Measurements from ENCODE around the gene NEAT1.
A peak's percentile ranks its signal among the peaks of the same experiment; 100 is the strongest.

Gene NEAT1

GRCh38 chr11:65422633-65423515 is at the start of gene NEAT1:
TSS of gene NEAT1 (plus strand) at chr11:65422798.
- DNase-seq: peak; percentile 95 to 96

DNA sequence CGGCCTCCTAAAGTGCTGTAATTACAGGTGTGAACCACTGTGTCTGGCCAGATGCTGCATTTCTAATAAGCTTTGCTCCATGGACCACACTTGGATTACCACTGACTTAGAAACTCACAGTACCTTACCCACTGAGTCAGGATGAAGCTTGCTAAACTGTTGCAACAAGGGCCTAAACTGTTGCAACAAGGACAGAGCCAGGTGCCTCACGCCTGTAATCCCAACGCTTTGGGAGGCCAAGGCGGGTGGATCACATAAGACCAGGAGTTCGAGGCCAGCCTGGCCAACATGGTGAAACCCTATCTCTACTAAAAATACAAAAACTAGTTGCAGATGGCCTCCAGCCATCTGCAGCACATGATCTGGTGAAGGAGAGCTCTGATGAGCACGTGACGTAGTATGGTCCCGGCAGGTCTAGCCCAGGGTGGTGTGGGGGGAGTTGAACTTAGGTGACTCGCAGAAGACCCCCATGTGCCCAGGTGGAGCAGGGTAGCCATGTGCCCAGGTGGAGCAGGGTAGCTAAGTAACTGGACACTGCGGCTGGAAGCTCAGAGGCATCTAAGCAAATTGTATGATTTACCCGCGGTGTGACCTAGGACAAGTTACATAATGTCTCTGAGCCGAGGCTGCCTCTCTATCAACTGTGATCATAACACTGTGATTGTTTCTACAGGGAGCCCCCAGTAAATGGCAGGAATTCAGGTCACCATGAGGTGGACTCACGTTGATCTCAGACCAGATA is 48.6 kb upstream of the NEAT1 start:
- no peak for DNase-seq

DNA sequence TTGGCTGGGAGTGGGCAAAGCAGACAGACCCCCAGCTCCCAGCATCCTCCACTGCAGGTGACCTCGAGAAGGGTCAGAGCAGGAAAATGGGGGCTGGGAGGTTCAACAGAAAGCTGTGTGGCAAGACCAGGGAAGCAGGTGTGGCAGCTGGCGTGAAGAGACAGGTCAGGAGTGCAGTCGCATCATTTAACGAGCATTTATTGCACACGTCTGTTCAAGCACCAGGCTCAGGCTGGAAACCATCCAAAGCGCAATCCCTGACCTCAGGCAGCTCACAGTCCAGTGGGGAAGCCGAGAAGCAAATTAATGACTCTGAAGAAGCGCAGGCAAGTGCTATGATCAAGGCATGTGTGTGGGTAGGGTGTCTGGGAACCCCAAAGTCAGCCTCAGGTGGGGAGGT is 47.6 kb upstream of the NEAT1 start:
- DNase-seq: no peak

DNA sequence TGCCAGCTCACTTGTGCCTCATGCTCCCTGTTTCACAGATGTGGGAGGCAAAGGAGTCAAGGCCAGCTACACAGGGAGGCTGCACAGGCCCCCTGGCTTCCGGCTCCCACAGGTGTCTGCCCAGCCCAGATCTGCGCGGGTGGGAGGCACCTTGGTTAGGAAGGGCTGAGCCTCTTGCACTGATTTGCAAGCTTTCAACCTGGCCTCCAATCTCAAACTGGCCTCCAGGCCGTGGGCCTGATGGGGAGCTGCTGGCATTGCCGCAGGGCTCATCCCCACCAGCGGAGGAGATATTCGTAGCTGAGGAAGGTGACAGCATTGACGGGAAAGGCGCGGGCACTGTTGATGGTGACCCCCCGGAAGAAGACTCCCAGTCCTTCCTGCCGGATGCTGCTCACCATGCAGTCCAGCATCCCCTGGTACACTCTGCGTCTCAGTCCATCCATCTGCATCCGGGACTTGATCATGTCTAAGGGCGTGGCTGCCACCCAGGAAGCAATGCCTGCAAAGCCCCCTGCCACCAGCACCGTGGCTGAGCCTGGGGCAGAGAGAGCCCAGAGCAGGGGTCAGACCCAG is 46.4 kb upstream of the NEAT1 start:
- DNase-seq: no peak

DNA sequence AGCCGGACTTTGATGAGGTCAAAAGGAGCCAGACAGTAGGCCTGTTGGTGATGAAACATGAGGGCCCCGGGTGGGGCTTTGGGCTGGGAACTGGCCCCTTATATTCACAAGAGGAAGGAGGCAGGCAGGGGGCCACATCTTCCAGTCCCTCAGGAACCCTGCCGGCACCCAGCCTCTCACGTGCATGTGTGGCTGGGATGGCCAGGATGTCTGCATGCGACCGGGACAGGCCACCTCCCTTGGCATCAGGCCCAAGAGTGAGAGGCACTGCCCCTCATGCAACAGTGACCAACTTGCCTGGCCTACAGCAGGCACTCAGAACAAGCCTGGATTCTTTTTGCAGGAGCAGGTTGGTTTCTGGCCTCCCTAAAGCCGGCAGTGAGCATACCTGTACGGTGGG is 45.6 kb upstream of the NEAT1 start:
- no peak for DNase-seq

DNA sequence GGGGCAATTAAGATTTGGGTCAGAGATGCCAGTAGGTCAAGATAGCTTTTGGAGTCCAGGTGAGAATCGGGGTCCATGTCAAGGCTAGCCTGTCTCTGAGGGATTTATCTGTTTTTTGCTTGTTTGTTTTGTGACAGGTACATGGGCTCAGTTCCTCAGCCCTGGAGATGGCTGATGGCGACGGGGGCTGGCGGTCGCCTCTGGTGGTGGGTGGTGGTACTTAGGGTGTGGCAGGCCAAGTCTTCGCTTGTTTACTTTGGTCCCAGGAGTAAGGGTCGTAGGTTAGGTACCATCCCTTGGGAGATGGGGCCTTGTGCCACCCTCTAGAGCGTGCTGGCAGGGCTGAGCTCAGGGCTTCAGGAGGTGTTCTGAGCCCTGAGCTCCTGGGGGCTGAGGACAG is 44.8 kb upstream of the NEAT1 start:
- DNase-seq: no peak

DNA sequence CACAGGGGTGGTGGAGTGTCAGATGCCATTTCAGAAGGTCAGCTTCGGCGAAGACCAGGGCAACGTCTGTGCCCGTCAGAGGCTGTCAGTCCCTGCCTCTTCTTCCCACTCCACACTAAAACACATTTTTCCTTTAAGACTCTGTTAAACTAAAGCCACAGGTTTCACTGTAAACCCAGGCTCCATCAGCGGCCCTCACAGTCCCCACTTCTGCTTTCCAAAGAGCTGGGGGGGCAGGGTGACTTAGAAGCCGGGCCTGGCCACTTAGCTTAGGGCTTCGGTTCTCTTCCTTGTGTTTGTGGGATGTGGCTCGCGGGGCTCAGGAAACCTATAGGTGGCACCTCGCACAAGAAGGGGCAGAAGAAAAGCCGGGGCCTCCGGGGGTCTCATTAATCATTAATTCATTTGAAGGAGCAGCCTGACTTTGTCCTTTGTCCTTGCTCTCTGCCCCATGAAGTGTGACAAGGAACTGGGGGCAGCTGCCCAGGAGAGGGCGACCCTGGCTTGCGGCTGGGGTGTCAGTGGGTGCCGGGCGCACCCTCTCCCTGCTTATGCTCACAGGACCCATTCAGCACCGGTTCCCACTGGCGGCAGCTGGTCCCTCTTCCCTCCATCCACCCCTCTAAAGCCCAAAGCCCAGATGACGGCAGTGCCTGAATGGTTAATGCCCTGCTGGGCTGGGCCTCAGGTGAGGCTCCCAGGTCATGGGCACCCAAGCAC is 44.2 kb upstream of the NEAT1 start:
- DNase-seq: peak in 1 of 2 donors; percentile 62

GRCh38 chr11:65378928-65379638 is 43.5 kb upstream of the NEAT1 start:
- DNase-seq: no peak

DNA sequence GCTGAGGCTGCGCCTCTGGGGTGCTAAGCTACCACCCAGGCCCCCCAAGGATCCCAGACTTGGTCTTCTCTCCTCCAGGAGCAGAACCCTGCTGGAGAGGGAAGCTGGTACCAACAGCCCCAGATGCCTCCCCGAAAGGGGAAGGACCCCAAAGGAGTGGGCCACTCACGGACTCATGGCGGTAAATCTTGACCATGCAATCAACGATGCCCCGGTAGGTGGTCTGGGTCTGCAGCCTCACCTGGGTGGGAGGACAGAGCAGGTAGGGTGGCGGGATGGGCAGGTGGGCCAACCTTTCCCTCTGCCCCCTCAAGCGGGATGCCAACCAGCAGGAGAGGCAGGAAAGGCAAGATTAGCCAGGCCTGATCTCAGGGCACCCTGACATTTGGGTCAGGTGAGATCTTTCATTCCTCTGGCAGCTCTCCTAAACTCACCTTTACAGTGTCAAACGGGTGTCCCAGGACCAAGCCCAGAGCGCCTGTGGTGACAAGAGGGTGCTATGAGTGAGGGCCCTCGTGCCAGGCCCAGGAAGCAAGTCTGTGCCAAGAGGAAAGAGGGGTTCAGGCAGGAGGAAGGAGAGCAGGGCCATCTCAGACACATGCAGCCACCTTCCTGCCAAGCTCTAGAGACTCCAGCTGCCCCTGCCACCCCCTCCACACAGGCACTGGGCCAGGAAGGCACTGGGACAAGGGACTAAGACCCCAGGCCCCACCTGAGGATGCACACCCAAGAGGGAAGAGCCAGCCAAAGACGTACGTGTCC is 42.7 kb upstream of the NEAT1 start:
- no peak for DNase-seq

GRCh38 chr11:65380460-65381119 is 42.0 kb upstream of the NEAT1 start:
- DNase-seq: no peak

DNA sequence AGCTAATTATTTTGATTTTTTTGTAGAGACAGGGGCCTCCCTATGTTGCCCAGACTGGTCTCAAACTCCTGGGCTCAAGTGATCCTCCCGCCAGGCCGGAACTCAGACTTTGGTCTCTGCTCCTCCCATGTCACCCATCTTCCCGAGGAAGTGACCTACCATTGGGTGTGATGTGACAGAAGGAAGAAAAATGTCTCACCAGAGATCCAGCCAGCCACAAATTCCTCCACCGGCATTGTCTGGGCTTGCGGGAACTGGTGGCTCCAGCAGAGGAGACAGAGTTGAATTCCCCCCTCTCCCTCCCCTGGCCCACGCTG is 40.9 kb upstream of the NEAT1 start:
- peak in 1 of 2 donors; percentile 49 for DNase-seq

DNA sequence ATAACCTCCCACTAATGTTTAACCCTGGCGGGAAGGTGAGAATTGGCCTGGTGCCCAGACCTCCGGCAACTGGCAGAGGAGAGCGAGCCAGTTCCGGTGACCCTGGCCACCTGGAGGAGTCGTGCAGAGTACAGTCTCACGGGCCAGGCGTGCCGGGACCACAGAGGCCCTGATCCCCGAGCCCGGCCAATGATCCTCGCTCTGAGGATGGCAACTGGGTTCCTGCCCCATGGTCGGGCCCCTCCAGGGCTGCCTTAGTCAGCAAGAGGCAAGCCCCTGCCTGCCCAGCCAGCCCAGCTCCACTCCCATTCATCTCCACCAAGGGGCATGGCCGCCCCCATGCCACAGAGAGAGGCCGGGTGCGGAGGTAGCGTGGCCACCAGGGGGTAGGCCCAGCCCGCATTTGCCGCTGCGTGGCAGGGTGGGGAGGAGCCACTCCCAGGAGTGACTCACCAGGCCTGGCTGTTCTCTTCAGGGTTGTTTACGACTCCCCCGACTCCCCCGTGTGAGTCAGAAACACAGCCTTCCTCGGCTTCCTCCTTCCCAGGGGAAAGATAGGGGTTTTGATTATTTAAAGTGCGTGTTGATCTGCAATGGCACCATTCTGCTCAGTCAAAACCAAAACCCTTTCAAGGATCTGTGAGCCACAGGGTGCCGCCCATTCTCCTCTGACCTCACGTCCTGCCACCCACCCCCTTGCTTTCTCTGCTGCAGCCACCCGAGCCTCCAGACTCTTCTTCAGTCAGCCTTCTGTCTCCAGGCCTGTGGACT is 40.4 kb upstream of the NEAT1 start, which contains the start of gene SLC25A45:
SLC25A45 (minus strand) TSS at position 614 of the 771 bp plus-strand sequence. CDS start 695 bp downstream, outside the sequence.
- peak; percentile 91 to 92 for DNase-seq

GRCh38 chr11:65382804-65383368 is 39.7 kb upstream of the NEAT1 start:
- no peak for DNase-seq

- DNase-seq: no peak
These were observed 38.8 kb upstream of the NEAT1 start for GRCh38 chr11:65383778-65384177.

DNA sequence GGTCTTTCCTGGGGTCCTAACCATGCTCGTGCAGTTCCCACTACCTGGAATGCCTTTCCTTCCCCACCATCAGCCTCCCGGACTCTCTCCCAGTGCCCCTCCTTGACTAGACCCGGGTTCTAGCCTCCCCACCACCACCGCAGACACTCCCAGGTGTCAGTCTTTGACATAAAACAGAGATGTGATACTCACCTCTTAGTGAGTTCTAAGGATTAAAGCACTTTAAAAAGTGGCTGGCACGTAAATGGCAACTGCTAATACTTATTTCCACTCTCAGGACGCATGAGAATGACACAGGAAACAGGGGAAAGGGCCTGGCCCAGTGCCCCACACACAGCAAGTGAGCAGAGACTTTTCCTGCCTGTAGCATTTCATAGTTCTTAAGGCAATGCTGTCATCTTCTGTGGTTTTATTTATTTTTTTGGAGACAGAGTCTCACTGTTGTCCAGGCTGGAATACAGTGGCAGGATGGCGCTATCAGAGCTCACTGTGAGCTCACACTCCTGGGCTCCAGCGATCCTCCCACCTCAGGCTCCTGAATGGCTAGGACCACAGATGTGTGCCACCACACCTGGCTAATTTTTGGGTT is 38.2 kb upstream of the NEAT1 start:
- peak in 1 of 2 donors; percentile 47 for DNase-seq

DNA sequence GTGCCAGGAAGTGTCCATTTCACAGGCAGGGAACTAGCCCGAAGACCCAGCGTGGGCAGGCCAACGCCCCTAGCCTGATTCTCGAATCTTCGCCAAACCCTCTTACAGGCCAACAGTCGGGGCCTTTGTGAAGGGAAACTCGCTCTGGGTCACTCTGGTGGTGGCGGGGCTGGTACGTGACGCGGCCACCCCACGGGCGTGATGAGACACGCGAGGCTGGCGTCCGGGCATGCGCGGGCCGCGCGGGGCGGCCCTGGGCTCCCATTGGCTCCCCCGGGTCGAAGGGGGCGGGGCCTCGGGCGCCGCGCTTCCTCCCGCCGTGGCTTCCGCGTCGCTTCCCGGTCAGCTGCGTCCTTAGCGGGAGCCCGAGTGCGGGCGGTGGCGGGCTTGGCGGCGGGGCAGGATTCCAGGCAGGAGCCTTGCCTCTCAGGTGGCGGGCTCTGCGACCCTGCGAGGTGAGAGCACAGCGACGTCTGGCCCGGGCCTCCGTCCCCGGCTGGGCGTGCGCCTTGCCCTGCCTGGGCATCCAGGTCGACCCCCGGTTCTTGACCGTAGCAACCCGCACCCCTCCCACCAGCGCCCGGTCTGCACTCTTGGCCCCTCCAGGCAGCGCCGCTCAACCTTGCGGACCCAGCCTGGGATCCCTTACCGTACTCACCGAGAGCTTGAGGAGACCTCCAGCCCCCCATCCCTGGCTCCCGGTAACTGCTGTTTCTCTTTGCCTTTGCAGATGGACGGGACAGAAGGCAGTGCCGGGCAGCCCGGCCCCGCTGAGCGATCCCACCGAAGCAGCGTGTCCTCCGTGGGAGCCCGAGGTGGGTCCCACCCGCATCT is 36.1 kb upstream of the NEAT1 start, which contains the start of gene FRMD8:
FRMD8 (plus strand) TSS at position 331 of the 834 bp plus-strand sequence; CDS start at position 731, 400 bp downstream.
- peak; percentile 90 to 92 for DNase-seq

DNA sequence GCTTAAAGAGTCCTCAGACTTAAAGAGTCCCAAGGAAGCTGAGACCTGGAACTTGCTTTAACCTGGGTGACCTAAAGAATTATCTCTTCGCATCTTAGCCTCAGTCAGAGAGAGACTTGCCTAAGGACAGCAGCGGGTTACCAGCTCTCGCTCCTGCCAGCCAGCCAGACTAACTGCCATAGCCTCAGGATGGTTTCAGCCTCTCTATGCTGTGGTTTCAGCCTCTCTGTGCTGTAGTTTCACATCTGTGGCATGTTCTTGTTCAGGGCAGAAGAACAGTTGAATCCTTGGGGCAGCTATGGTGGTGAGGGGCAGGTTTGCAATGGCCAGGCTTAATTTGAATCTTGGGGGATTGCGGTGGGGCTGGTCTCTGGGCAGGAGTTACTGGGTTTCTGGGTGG is 33.9 kb upstream of the NEAT1 start:
- no peak for DNase-seq

GRCh38 chr11:65389294-65389980 is 33.2 kb upstream of the NEAT1 start:
- DNase-seq: no peak

Measured in CD4-positive, alpha-beta T cell treated with Interleukin-4 for 1 hour (primary cell).